Stimulated activated CD8-positive, alpha-beta memory T cell treated with anti-CD3 and anti-CD28 coated beads, Interleukin-2, amount 100 ng/mL, for 1 hour (primary cell): ENCODE measurements around the gene GPBP1.
"Not testable (repeated sequence)": the region's sequence is repeated elsewhere in the genome, so short reads cannot be mapped to it uniquely, and the experiment has no call there.

Experiments used
- DNase-seq, 2 donors: peaks; one replicate each; pipeline ENCODE4 v3.0.0-alpha.2; 2020; ENCODE audit warnings: low read depth in 2 of 2

GPBP1 gene, protein sequence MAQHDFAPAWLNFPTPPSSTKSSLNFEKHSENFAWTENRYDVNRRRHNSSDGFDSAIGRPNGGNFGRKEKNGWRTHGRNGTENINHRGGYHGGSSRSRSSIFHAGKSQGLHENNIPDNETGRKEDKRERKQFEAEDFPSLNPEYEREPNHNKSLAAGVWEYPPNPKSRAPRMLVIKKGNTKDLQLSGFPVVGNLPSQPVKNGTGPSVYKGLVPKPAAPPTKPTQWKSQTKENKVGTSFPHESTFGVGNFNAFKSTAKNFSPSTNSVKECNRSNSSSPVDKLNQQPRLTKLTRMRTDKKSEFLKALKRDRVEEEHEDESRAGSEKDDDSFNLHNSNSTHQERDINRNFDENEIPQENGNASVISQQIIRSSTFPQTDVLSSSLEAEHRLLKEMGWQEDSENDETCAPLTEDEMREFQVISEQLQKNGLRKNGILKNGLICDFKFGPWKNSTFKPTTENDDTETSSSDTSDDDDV

GRCh38 chr5:57173319-57174127 is at the start of gene GPBP1:
Gene GPBP1 (plus strand): TSS chr5:57174059. CDS start chr5:57214131, 40,072 bp downstream.
- peak; percentile 95 to 96 for DNase-seq

- DNase-seq, result no peak
These were observed 45.5 kb upstream of the GPBP1 start for GRCh38 chr5:57128325-57128724.

DNA sequence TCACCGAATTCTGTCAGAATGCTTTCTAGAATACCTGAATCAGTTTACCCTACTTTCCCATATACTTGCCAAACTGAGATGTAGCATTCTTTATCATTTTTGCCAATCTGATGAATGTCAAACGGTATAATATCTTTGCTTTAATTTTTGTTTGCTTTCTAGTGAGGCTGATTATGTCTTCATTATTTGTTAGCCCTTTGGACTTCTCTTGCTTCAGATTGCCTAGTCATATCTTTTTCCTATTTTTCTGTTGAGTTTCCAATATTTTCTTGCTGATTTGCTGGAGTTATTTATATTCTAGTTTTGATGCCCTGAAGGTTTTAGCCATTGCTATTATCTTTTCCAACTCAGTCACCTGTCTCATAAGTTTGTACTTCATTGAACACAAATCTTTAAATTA is 40.3 kb upstream of the GPBP1 start:
- DNase-seq, result no peak

DNA sequence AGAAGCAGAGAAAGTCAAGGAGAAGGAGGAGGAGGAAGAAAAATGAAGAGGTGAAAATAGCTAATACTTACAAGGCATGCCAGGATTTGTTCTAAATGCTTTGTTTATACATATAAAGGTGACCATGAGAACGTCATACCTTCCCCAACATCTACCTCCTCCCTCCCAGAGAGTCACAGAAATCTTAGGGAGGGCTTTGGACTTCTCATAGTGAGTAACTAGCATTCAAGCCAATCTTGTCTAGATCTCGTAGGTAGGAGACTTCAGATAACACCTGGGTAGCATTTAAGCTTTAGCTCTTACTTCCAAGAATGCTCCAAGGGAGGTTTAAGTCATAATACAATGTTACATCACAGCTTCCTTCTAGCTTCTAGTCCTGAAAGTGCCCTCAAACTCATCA is 36.5 kb upstream of the GPBP1 start:
- DNase-seq, result no peak

DNA sequence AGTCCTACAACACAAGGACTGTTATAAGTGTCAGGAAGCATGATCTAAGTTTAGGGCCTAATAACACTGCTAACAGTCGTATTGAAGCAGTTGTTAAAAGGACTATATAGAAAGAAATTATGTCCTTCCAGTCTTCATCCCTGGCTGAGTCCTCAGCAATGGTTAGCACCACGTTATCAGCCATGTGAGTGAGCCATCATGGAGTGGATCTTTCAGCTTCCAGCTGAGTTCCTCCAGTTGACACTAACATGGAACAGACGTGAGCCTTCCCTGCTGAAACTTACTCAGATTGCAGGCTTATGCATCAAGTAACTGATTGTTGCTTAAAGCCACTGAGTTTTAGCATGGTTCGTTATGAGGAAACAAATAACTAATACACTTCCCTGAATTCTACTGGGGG is 21.5 kb upstream of the GPBP1 start:
- DNase-seq, result no peak

GRCh38 chr5:57155033-57155432 is 18.8 kb upstream of the GPBP1 start:
- DNase-seq, result no peak

GRCh38 chr5:57157131-57157530 is 16.7 kb upstream of the GPBP1 start:
- DNase-seq, result no peak

GRCh38 chr5:57157666-57158065 is 16.2 kb upstream of the GPBP1 start:
- DNase-seq, result no peak

- no peak for DNase-seq
These were observed 10.3 kb upstream of the GPBP1 start for GRCh38 chr5:57163553-57164006.

- no peak for DNase-seq
These were observed 9.7 kb upstream of the GPBP1 start for GRCh38 chr5:57164124-57164523.

- DNase-seq, result not testable (repeated sequence)
These were observed 8.7 kb upstream of the GPBP1 start for GRCh38 chr5:57165171-57165570.

DNA sequence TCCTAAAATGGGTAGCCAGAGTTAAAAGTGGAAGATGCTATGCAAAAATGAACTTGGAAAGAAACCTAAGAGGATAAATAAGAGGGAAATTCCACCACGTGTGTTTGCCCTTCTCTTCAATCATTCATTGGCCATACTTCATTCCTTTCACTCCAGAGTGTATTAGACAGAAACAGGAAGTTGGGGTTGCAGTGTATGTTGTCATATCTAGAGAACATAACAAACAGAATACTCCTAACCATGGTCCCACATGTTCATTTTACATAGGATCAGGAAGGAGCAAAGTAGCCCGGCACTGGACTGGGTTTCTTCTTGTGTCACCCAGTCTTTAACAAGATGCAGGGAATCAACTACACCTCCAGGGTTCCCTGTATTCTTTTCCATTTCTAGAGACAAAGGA is 7.6 kb upstream of the GPBP1 start:
- DNase-seq, result no peak

DNA sequence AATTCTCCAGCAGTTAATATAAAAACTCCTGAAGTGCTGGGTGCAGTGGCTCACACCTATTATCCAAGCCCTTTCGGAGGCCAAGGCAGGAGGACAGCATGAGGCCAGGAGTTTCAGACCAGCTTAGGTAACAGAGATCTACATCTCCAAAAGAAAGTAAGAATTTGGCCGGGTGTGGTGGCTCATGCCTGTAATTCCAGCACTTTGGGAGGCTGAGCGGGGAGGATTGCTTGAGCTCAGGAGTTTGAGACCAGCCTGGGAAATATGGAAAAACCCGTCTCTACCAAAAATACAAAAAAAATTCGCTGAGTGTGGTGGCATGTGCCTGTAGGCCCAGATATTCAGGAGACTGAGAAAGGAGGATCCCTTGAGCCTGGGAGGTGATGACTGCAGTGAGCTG is 6.7 kb upstream of the GPBP1 start:
- no peak for DNase-seq

DNA sequence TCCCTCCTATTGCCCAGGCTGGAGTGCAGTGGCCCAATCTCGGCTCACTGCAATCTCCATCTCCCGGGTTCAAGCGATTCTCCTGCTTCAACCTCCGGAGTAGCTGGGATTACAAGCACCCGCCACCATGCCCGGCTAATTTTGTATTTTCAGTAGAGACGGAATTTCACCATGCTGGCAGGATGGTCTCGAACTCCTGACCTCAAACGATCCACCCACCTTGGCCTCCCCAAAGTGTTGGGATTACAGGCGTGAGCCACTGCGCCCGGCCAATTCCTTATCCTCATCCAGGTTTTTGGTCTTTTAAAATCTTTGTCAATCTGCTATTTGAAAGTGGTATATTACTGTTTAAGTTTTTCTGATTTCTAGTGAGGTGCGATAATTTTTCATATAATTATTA is 3.7 kb upstream of the GPBP1 start:
- DNase-seq, result not testable (repeated sequence)

DNA sequence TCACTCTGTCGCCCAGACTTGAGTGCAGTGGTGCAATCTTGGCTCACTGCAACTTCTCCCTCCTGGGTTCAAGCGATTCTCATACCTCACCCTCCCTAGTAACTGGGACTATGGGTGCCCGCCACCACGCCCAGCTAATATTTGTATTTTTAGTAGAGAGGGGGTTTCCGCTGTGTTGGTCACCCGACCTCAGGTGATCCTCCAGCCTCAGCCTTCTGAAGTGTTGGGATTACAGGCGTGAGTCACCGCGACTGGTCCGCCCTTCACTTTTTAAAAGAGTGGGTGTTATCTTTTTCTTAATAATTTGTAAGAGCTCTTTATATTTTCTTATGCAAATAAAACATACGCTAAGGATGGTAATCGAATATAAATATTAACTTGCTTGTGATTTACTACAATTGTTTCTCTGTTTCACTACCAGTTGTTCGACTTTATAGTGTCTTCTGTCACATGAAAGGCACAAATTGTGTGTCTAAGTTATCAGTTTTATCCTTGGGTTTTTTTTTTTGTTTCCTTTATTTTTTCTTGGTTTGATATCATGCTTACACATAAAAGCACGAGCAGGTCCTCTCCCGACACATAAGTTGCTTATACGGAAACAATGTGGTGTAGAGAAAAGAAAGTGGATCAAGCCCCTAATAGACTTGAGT is 1.9 kb upstream of the GPBP1 start:
- no peak for DNase-seq

GRCh38 chr5:57172466-57173318 is 1.2 kb upstream of the GPBP1 start:
- no peak for DNase-seq

- DNase-seq, result no peak
These were observed 450 bp downstream of the GPBP1 start for GRCh38 chr5:57174128-57174889.

DNA sequence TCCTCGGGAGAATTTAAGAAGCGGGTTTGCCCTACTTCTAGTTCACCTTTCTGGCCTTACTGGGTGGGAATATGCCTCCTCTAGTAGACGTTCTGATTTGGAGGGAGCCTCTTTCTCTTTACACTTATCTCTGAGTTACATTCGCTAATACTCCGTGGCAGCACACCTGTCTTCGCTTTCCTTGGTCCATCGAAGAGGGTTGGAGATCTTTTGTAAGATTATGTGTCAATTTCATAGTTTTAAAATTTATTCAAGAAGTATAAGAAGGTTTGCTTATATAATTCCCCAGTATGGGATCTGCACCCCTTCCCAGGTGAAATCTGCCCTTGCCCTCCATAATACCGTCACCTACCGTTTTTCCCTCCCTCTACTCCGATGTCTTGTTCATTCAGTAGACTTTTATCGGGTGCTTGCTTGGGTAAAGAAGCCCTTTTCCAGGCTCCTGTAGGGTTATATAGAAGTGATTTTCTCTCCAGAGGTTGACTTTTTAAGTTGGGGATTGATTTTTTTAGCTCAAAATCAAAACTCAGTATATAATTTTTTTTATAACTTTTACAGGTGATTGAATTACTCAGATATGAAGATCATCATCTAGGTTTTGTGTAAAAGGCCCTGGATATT is 1.1 kb downstream of the GPBP1 start:
- DNase-seq, result no peak

DNA sequence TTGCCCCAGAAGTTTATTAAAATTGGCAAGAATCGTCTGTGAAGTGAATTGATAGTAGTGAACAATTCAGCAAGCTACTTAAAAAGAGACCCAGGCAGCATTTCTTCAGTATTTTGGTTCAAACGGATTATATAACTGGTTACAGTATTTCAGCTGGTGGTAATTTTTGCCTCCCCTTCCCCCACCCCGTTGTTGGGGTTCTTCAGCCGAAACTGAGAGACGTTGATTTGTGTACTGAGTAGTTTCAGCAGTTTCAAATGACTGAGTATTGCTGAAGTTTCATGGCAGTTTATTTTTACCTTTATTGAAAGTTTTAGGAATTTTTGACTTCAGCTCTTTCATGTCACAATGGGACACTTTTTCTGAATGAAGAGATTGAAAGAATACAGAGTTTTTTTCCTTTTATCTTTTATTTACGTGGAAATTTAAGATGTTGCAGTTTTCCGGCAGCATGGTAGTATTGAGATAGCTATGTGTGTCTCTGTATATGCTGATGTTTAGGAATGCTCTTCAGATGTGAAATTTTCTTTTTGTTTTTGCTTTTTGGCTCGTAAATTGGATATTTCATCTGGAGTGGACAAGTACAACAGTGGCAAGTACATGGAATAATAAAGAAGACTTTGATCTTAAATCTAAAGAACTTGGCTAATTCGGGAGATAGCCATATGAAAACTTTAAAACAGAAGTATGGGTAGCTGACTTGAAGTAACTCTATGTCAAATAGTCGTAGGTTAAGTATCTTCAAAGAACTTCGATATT is 1.9 kb downstream of the GPBP1 start:
- DNase-seq, result no peak
